Endothelial cell of umbilical vein (primary cell): ENCODE measurements around the gene VAV2. TPM values are rescaled to one million over a fixed set of nuclear protein-coding genes. Genes with fewer than 3 reads are reported as not detected.

Source experiments
- BruUV-seq: library from RNA; stranded (reverse); fragments of 400-500 nt; replicated peaks from 2 replicates; lab custom pipeline; 2021; lab: Mats Ljungman, UMichigan
- CTCF ChIA-PET: fragments of 300-600, 350-600 bp; sonication (Branson Sonifier 250); formaldehyde crosslinking; loops from one replicate; lab custom pipeline; 2021; ENCODE audit warnings: antibody characterized with exemption, inconsistent platforms; lab: Charles Lee
- POLR2A ChIA-PET: fragments of 300-600, 350-600 bp; sonication (Branson Sonifier 250); formaldehyde crosslinking; loops from one replicate; lab custom pipeline; 2021; ENCODE audit warnings: antibody characterized with exemption, inconsistent platforms; lab: Charles Lee
- DNase-seq: peaks from one replicate; pipeline ENCODE4 v3.0.0-alpha.2; 2011; ENCODE audit warnings: low read depth, low spot score
- FAIRE-seq: peaks from 2 replicates; lab custom pipeline; 2011; peaks lifted over from hg19 to GRCh38; lab: Jason Lieb, UNC
- H2AFZ ChIP-seq: 2 replicates; pipeline ENCODE4 v1.6.0; 2012; ENCODE audit warnings: low read depth, low read length, control low read depth, inconsistent platforms
- H3K27ac ChIP-seq: 2 replicates; pipeline ENCODE4 v1.5.1; 2011; ENCODE audit warnings: low read depth, mild to moderate bottlenecking, control low read depth, low read length, moderate library complexity; ENCODE audit not compliant: insufficient read depth
- H3K27me3 ChIP-seq, 2 experiments: 2 replicates each; pipeline versions ENCODE4 v1.6.0 to v1.6.1; 2011; ENCODE audit warnings: low read length in 2 of 2, mixed read lengths in 1 of 2; ENCODE audit not compliant: control insufficient read depth in 2 of 2, insufficient read depth in 2 of 2
- H3K36me3 ChIP-seq, 2 experiments: 2 replicates in 1 of 2; 3 replicates in 1 of 2; pipeline ENCODE4 v1.5.1; 2011; ENCODE audit warnings: low read length in 2 of 2, mild to moderate bottlenecking in 1 of 2, moderate library complexity in 1 of 2; ENCODE audit not compliant: control insufficient read depth in 2 of 2, insufficient read depth in 2 of 2; ENCODE audit errors: extremely low read depth in 1 of 2
- H3K4me1 ChIP-seq: 3 replicates; pipeline ENCODE4 v1.5.1; 2011; ENCODE audit warnings: mild to moderate bottlenecking, low read length; ENCODE audit not compliant: control insufficient read depth, insufficient read depth; ENCODE audit errors: extremely low read depth
- H3K4me2 ChIP-seq: 2 replicates; pipeline ENCODE4 v1.6.1; 2011; ENCODE audit warnings: low read length, control low read depth, mixed read lengths; ENCODE audit not compliant: insufficient read depth
- H3K4me3 ChIP-seq, 3 experiments: fragments of 200-600 bp in 1 of 3; sonication (generic), shearing (Covaris generic) in 1 of 3; replicated peaks in 1 of 3; 2 replicates each; pipeline ENCODE4 v1.5.1; 2011 to 2016; ENCODE audit warnings: control low read depth in 3 of 3, low read length in 3 of 3, mild to moderate bottlenecking in 2 of 3, inconsistent platforms in 1 of 3, low read depth in 1 of 3, moderate library complexity in 1 of 3; ENCODE audit not compliant: insufficient read depth in 1 of 3
- H3K79me2 ChIP-seq: 2 replicates; pipeline ENCODE4 v1.6.0; 2012; ENCODE audit warnings: low read length, inconsistent platforms; ENCODE audit not compliant: control insufficient read depth, insufficient read depth
- H3K9ac ChIP-seq: replicated peaks from 2 replicates; pipeline ENCODE3; 2011; ENCODE audit warnings: low read length, control low read depth; ENCODE audit not compliant: insufficient read depth; ENCODE audit errors: extremely low read depth
- H3K9me1 ChIP-seq: replicated peaks from 3 replicates; pipeline ENCODE4 v1.6.0; 2011; ENCODE audit warnings: mild to moderate bottlenecking, low read length; ENCODE audit not compliant: control insufficient read depth, insufficient read depth; ENCODE audit errors: extremely low read depth
- H3K9me3 ChIP-seq: replicated peaks from 2 replicates; pipeline ENCODE4 v1.5.1; 2012; ENCODE audit warnings: low read length, inconsistent platforms; ENCODE audit not compliant: control insufficient read depth, insufficient read depth
- H4K20me1 ChIP-seq: replicated peaks from 2 replicates; pipeline ENCODE3; 2011; ENCODE audit warnings: mild to moderate bottlenecking, low read length; ENCODE audit not compliant: control insufficient read depth, insufficient read depth; ENCODE audit errors: extremely low read depth
- EZH2 ChIP-seq: IDR thresholded peaks from 2 replicates; pipeline ENCODE4 v1.6.1; 2012; ENCODE audit warnings: borderline replicate concordance, low read depth, mild to moderate bottlenecking, moderate library complexity, low read length, inconsistent platforms; ENCODE audit not compliant: severe bottlenecking
- FOS ChIP-seq: IDR thresholded peaks from 2 replicates; pipeline ENCODE4 v1.6.1; 2011; ENCODE audit warnings: mild to moderate bottlenecking, low read length, moderate library complexity, borderline replicate concordance; ENCODE audit not compliant: insufficient read depth
- GATA2 ChIP-seq: IDR thresholded peaks from 2 replicates; pipeline ENCODE4 v1.7.0; 2011; ENCODE audit warnings: low read depth, mild to moderate bottlenecking, moderate library complexity, mixed read lengths, low read length; ENCODE audit not compliant: insufficient read length, insufficient read depth
- JUN ChIP-seq: IDR thresholded peaks from 2 replicates; pipeline ENCODE4 v1.6.1; 2011; ENCODE audit warnings: borderline replicate concordance, low read depth; ENCODE audit not compliant: insufficient read length, insufficient read depth
- MYC ChIP-seq: IDR thresholded peaks from one replicate; pipeline ENCODE4 v1.6.1; 2011; ENCODE audit warnings: mild to moderate bottlenecking, low read depth, low read length
- POLR2A ChIP-seq: IDR thresholded peaks from 2 replicates; pipeline ENCODE4 v1.6.1; 2012; ENCODE audit warnings: low read depth, mild to moderate bottlenecking, control low read depth, low read length
- POLR2AphosphoS5 ChIP-seq: IDR thresholded peaks from 2 replicates; pipeline ENCODE4 v1.6.1; 2012; ENCODE audit warnings: low read depth, mild to moderate bottlenecking, control low read depth, low read length, moderate library complexity; ENCODE audit not compliant: insufficient read depth
- dilution Hi-C: fragments of 300-500 bp; cut with MboI; formaldehyde crosslinking; loops from one replicate; pipeline ENCODE4 v1.15.0; 2019; ENCODE audit warnings: low sequenced_read_pairs; ENCODE audit not compliant: extremely low pct_ligation_motif_present
- intact Hi-C: fragments of 100-400 bp; cut with micrococcal nuclease; formaldehyde crosslinking; loops from one replicate; pipeline ENCODE4 v1.10.0; 2022
- polyA plus RNA-seq, 4 experiments: library from polyadenylated mRNA; depleted of rRNA in 3 of 4; stranded (reverse) in 3 of 4; unstranded in 1 of 4; fragments of >200 nt; gene quantifications; 2 replicates each; pipeline versions ENCODE4 v1.2.1 to v1.2.3, GENCODE V29; 2011 to 2012; ENCODE audit warnings: missing spikeins in 1 of 4
- total RNA-seq: library from RNA; stranded (reverse); gene quantifications from 2 replicates; pipeline ENCODE4 v1.2.3, GENCODE V29; 2021
- TF ChIP-seq, protein P1 (sequence below), 2 donors: IDR thresholded peaks; 1 replicate in 1 of 2; 2 replicates in 1 of 2; pipeline ENCODE4 v1.5.1; 2011; ENCODE audit warnings: low read length in 2 of 2, mild to moderate bottlenecking in 2 of 2, moderate library complexity in 2 of 2, control low read depth in 1 of 2, inconsistent platforms in 1 of 2, low read depth in 1 of 2; ENCODE audit not compliant: insufficient read depth in 1 of 2; ENCODE audit errors: extremely low read depth in 1 of 2
- TF ChIP-seq, protein P2 (sequence below): IDR thresholded peaks from 2 replicates; pipeline ENCODE4 v1.6.1; 2011; ENCODE audit not compliant: insufficient read depth, insufficient read length

VAV2 gene
- total and polyA plus RNA-seq, 2 donors (not counting 3 experiments of a cell fraction or from before 2014, with no cell fraction given): 10.6 to 30.6 TPM

DNA sequence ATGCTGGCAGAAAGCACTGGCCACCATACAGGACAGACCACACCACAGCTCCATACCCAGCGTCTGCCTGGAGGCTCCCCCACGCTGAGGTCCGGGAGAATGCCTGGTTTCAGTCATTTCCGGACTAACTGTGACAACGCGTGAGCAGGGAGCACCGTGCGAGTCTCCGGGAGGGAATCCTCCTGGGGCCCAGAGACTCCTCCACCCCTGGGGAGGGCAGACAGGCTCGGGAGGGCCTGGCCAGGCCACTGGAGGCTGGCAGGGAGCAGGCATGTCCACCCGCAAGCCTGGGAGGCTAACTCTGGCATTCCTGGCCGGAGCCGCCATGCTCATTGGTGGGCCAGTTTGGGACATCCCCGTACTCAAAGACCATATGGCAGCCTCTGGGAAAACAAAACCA lies 39.7 kb upstream of the VAV2 start:
- H3K9me3 ChIP-seq: no peaks in the 10 kb centered on the region
- no peak overlapping the region for H3K27ac ChIP-seq
- no peaks in the 10 kb centered on the region for H3K9me1 ChIP-seq
- intact Hi-C loops (no loop called here), dilution Hi-C loops (no loop called here)
- no peaks in the 10 kb centered on the region for H3K4me1 ChIP-seq
- CTCF ChIA-PET: no interaction called here
- H3K36me3 ChIP-seq: peaks cover 13 to 37% of the 10 kb centered on the region in 2 experiments
- no peaks in the 10 kb centered on the region for H3K27me3 ChIP-seq
- no TSS peak for BruUV-seq
- POLR2A ChIA-PET: no interaction called here
- H2AFZ ChIP-seq: no peak overlapping the region
- no peak for DNase-seq
- H3K79me2 ChIP-seq: no peaks in the 10 kb centered on the region
- no peaks in the 10 kb centered on the region for H4K20me1 ChIP-seq
- no peak overlapping the region for H3K4me3 ChIP-seq
- no peak overlapping the region for H3K9ac ChIP-seq
- TF ChIP-seq, protein P1, sequence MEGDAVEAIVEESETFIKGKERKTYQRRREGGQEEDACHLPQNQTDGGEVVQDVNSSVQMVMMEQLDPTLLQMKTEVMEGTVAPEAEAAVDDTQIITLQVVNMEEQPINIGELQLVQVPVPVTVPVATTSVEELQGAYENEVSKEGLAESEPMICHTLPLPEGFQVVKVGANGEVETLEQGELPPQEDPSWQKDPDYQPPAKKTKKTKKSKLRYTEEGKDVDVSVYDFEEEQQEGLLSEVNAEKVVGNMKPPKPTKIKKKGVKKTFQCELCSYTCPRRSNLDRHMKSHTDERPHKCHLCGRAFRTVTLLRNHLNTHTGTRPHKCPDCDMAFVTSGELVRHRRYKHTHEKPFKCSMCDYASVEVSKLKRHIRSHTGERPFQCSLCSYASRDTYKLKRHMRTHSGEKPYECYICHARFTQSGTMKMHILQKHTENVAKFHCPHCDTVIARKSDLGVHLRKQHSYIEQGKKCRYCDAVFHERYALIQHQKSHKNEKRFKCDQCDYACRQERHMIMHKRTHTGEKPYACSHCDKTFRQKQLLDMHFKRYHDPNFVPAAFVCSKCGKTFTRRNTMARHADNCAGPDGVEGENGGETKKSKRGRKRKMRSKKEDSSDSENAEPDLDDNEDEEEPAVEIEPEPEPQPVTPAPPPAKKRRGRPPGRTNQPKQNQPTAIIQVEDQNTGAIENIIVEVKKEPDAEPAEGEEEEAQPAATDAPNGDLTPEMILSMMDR (IDR thresholded peaks at IDR 0.05; ENCODE audit: extremely low read depth in 1 of 2, insufficient read depth in 1 of 2, low read depth in 1 of 2, low read length in 2 of 2): no peak
- no peak for TF ChIP-seq POLR2AphosphoS5
- TF ChIP-seq EZH2: no peak
- TF ChIP-seq MYC: no peak
- TF ChIP-seq, protein P2, sequence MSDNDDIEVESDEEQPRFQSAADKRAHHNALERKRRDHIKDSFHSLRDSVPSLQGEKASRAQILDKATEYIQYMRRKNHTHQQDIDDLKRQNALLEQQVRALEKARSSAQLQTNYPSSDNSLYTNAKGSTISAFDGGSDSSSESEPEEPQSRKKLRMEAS: no peak
- TF ChIP-seq GATA2: no peak
- TF ChIP-seq FOS: no peak
- TF ChIP-seq JUN: no peak
- TF ChIP-seq POLR2A: no peak
- H3K4me2 ChIP-seq: no peak overlapping the region
- no peak for FAIRE-seq
